Measurements from ENCODE around the gene PFAS.

GRCh38 chr17:8314797-8315763 is 66.0 kb downstream of the PFAS start:
- TF ChIP-seq CTCF (IDR thresholded peaks at IDR 0.05): no peak
- no peak for TF ChIP-seq EZH2 (IDR thresholded peaks at IDR 0.05)

Measured in neural progenitor cell (in vitro differentiated cells).